ENCODE data around the gene TCTN1. TPM values are rescaled to one million over a fixed set of nuclear protein-coding genes. Genes with fewer than 3 reads are reported as not detected.

Gene TCTN1
- total RNA-seq, 1 experiment from 2014 or later, result 27.0 TPM

DNA sequence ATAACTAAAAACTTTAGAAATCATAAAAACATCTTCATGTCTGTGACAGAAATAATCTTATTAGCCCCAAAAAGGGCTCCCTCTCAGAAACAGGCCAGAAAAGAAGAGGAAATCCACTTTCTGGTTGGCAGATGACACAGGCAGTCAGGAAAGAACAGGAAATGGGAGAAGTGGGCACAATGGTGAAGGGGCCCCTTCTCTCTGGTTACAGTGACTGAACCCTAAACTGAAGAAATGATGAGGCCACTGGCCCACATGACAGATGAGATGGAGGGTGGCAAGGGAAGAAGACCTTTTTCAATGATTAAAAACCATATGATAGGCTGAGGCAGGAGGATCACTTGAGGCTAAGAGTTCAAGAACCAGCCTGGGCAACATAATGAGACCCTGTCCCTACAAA is 21.1 kb downstream of the TCTN1 start:
- no peak overlapping the region for H3K9ac ChIP-seq (ENCODE audit: low read length)
- no peaks in the 10 kb centered on the region for H3K27me3 ChIP-seq (ENCODE audit: insufficient read depth, low read length)
- no peaks in the 10 kb centered on the region for H3K9me3 ChIP-seq (ENCODE audit: control insufficient read depth in 1 of 2, insufficient read depth in 1 of 2, low read depth in 1 of 2, low read length in 2 of 2)
- intact Hi-C loops (cut with micrococcal nuclease), result no loop called here
- no peaks in the 10 kb centered on the region for H3K79me2 ChIP-seq (ENCODE audit: insufficient read depth, low read length)
- BruUV-seq (replicated peaks), result no TSS peak
- no peaks in the 10 kb centered on the region; a peak in 1 of 4 replicates for H3K36me3 ChIP-seq (ENCODE audit: control insufficient read depth in 1 of 2, insufficient read depth in 2 of 2, low read length in 2 of 2)
- DNase-seq (ENCODE audit: low read depth, low spot score) (no peak), ATAC-seq (no peak)
- H4K20me1 ChIP-seq (ENCODE audit: insufficient read depth), result no peaks in the 10 kb centered on the region
- no peak overlapping the region for H2AFZ ChIP-seq (ENCODE audit: low read depth, low read length, poor library complexity, severe bottlenecking)
- H3K9me2 ChIP-seq (ENCODE audit: insufficient read depth), result no peaks in the 10 kb centered on the region
- ChIA-PET CTCF (no interaction called here), RAD21 (ENCODE audit: low non-redundant PET in 1 of 2, low total read pairs in 2 of 2, uncharacterized antibody in 2 of 2, unreplicated experiment in 2 of 2) (no interaction called here), POLR2A (no interaction called here)
- H3K4me3 ChIP-seq (replicated peaks in 1 of 2; ENCODE audit: low read depth in 1 of 2, low read length in 2 of 2), result no peak overlapping the region
- peaks cover 0 to 8% of the 10 kb centered on the region in 2 experiments; a peak in 2 of 4 replicates for H3K4me1 ChIP-seq (ENCODE audit: control insufficient read depth in 1 of 2, insufficient read depth in 2 of 2, low read length in 2 of 2)
- no peak overlapping the region for H3K4me2 ChIP-seq (ENCODE audit: low read length)
- no peak overlapping the region for H3K27ac ChIP-seq (ENCODE audit: low read depth, low read length)
- TF ChIP-seq ZNF274 (IDR thresholded peaks at IDR 0.05; ENCODE audit: low read depth, low read length), result no peak
- no peak for TF ChIP-seq TCF7L2 (IDR thresholded peaks at IDR 0.05; ENCODE audit: borderline replicate concordance, extremely low read depth, insufficient read depth, insufficient read length)
- no peak for TF ChIP-seq FOSL1 (IDR thresholded peaks at IDR 0.05; ENCODE audit: low read depth)
- TF ChIP-seq POLR2A (IDR thresholded peaks at IDR 0.05; ENCODE audit: borderline replicate concordance, extremely low read depth, insufficient read depth, insufficient read length), result no peak
- TF ChIP-seq SP1 (IDR thresholded peaks at IDR 0.05; ENCODE audit: low read depth), result no peak
- TF ChIP-seq, protein P1, sequence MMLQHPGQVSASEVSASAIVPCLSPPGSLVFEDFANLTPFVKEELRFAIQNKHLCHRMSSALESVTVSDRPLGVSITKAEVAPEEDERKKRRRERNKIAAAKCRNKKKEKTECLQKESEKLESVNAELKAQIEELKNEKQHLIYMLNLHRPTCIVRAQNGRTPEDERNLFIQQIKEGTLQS (IDR thresholded peaks at IDR 0.05), result no peak
- TF ChIP-seq SIN3A (IDR thresholded peaks at IDR 0.05; ENCODE audit: low read depth), result no peak
- TF ChIP-seq SRF (IDR thresholded peaks at IDR 0.05; ENCODE audit: low read depth), result no peak
- TF ChIP-seq EZH2phosphoT487 (IDR thresholded peaks at IDR 0.05; ENCODE audit: borderline replicate concordance), result no peak
- no peak for TF ChIP-seq CEBPB (IDR thresholded peaks at IDR 0.05; ENCODE audit: low read depth)
- TF ChIP-seq, protein P2, sequence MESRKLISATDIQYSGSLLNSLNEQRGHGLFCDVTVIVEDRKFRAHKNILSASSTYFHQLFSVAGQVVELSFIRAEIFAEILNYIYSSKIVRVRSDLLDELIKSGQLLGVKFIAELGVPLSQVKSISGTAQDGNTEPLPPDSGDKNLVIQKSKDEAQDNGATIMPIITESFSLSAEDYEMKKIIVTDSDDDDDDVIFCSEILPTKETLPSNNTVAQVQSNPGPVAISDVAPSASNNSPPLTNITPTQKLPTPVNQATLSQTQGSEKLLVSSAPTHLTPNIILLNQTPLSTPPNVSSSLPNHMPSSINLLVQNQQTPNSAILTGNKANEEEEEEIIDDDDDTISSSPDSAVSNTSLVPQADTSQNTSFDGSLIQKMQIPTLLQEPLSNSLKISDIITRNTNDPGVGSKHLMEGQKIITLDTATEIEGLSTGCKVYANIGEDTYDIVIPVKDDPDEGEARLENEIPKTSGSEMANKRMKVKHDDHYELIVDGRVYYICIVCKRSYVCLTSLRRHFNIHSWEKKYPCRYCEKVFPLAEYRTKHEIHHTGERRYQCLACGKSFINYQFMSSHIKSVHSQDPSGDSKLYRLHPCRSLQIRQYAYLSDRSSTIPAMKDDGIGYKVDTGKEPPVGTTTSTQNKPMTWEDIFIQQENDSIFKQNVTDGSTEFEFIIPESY (IDR thresholded peaks at IDR 0.05; ENCODE audit: extremely low read depth, insufficient replicate concordance, low read length), result no peak
- TF ChIP-seq, protein P3, sequence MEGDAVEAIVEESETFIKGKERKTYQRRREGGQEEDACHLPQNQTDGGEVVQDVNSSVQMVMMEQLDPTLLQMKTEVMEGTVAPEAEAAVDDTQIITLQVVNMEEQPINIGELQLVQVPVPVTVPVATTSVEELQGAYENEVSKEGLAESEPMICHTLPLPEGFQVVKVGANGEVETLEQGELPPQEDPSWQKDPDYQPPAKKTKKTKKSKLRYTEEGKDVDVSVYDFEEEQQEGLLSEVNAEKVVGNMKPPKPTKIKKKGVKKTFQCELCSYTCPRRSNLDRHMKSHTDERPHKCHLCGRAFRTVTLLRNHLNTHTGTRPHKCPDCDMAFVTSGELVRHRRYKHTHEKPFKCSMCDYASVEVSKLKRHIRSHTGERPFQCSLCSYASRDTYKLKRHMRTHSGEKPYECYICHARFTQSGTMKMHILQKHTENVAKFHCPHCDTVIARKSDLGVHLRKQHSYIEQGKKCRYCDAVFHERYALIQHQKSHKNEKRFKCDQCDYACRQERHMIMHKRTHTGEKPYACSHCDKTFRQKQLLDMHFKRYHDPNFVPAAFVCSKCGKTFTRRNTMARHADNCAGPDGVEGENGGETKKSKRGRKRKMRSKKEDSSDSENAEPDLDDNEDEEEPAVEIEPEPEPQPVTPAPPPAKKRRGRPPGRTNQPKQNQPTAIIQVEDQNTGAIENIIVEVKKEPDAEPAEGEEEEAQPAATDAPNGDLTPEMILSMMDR (IDR thresholded peaks at IDR 0.05 in 2 of 3, conservative IDR thresholded peaks at IDR 0.05 in 1 of 3; ENCODE audit: borderline replicate concordance in 1 of 3, insufficient read depth in 1 of 3, low read depth in 2 of 3, low read length in 2 of 3), result no peak

Measured in HCT116 (cell line).